HFF-Myc (cell line): ENCODE results near the gene PSME3.

Source experiments
- DNase-seq: peaks from one replicate; pipeline ENCODE4 v3.0.0-alpha.2; 2011; ENCODE audit warnings: low read depth; ENCODE audit errors: extremely low read depth
- H3K4me3 ChIP-seq: replicated peaks from 2 replicates; pipeline ENCODE4 v1.5.1; 2011; ENCODE audit warnings: low read depth, mild to moderate bottlenecking, control low read depth, low read length
- CTCF ChIP-seq: IDR thresholded peaks from 2 replicates; pipeline ENCODE4 v1.5.1; 2012; ENCODE audit warnings: mild to moderate bottlenecking, low read depth, low read length, control low read depth; ENCODE audit errors: missing control alignments

Gene PSME3

DNA sequence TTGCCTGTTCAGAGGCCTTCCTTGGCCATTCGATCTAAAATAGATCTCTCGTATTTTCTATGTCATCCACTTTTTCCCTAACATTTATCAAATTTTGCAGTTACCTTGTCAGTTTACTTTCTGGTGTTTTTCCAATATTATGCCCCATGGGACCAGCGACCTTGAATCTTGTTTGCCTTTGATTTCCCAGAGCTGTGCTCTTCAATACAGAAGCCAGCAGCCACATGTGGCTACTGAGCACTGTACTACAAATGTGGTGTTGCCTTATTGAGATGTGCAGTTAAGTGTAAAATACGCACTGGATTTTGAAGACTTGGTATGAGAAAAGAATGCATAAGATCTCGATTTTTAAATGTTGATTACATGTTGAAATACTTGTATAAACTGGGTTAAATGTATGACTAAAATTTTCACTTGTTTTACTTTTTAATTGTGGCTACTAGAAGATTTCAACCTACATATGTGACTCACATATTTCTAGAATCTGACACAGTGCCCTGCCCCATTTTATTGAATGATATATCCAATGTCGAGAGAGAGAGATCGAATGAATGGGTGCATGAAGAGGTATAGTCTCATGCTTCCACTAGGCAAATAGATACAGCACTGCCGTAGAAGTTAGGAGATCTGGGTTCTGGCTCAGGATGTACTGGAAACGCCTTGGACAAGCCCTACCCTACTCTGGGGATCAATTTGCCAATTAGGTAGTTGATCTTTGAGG lies 824 bp upstream of the PSME3 start:
- no peak for DNase-seq
- no peak for TF ChIP-seq CTCF
- peak overlapping the region; percentile 87 for H3K4me3 ChIP-seq

DNA sequence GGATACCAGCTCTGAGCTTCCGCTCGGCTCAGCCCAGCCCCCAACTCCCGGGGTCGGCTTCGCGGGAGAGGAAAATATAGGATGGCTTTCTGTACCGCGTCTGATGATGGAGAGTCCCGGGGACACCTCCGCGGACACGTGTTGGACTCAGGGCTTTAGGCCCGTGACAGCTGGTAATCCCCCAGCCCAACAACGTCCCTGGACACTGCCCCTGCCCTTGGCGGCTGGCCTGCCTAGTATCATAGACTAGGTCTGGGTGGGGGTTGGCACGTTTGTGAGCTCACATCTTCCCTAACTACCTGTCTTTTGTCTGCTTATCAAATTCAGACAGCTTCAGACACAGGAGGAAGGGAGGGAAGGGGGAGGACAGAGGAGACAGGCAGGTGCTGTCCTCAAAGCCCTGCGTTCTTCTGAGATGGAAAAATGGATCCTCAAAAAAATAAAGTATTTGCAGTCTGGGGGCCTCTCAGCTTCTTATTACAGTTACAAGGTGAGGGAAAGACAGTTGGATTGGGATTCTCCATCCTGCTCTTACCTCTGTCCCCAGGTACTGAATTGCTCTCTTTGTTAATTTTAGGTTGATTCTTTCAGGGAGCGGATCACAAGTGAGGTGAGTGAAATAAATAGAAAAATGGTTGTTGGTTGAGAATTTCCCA lies 698 bp downstream of the PSME3 start:
- no peak for DNase-seq
- peak overlapping the region; percentile 87 for H3K4me3 ChIP-seq
- TF ChIP-seq CTCF, result no peak

- no peak overlapping the region for H3K4me3 ChIP-seq
- no peak for TF ChIP-seq CTCF
- DNase-seq, result no peak
These were observed 2.5 kb downstream of the PSME3 start for GRCh38 chr17:42835732-42836131.

- no peak overlapping the region for H3K4me3 ChIP-seq
- no peak for DNase-seq
- TF ChIP-seq CTCF, result no peak
These were observed 8.9 kb downstream of the PSME3 start for GRCh38 chr17:42841975-42842685.

- no peak overlapping the region for H3K4me3 ChIP-seq
- peak; percentile 94 for TF ChIP-seq CTCF
- no peak for DNase-seq
These were observed 10.2 kb downstream of the PSME3 start for GRCh38 chr17:42843358-42843934.

GRCh38 chr17:42844271-42844670 lies 11.1 kb downstream of the PSME3 start, which contains the start of gene AOC2:
Gene AOC2 (plus strand): TSS chr17:42844580. CDS start chr17:42844627, 47 bp downstream.
- TF ChIP-seq CTCF, result no peak
- no peak for DNase-seq
- no peak within 1 kb of the TSS for H3K4me3 ChIP-seq
